Smooth muscle cell (in vitro differentiated cells): ENCODE data around the gene RETREG1. TPM values are rescaled to one million over a fixed set of nuclear protein-coding genes. Genes with fewer than 3 reads are reported as not detected.
A peak's percentile ranks its signal among the peaks of the same experiment; 100 is the strongest.

Experiments
- DNase-seq: peaks from one replicate; lab custom pipeline; 2025; ENCODE audit not compliant: unreplicated experiment; lab: John Stamatoyannopoulos, UW
- H2AFZ ChIP-seq: fragments of 200-600 bp; sonication (generic); 2 replicates; pipeline ENCODE4 v1.6.0; 2016; ENCODE audit warnings: antibody characterized with exemption, low read depth, mild to moderate bottlenecking
- H3F3A ChIP-seq: fragments of 200-600 bp; sonication (generic); 2 replicates; pipeline ENCODE4 v1.6.0; 2017; ENCODE audit warnings: antibody characterized with exemption, low read depth
- H3K27ac ChIP-seq: fragments of 200-600 bp; sonication (generic); 2 replicates; pipeline ENCODE4 v1.5.1; 2016; ENCODE audit warnings: low read depth, mild to moderate bottlenecking
- H3K27me3 ChIP-seq: fragments of 200-600 bp; sonication (generic); 2 replicates; pipeline ENCODE4 v1.6.1; 2016; ENCODE audit warnings: low read depth, mild to moderate bottlenecking
- H3K36me3 ChIP-seq: fragments of 200-600 bp; sonication (generic); 2 replicates; pipeline ENCODE4 v1.5.1; 2016; ENCODE audit warnings: low read depth
- H3K4me1 ChIP-seq: fragments of 200-600 bp; sonication (generic); 2 replicates; pipeline ENCODE4 v1.5.1; 2016; ENCODE audit warnings: low read depth
- H3K4me2 ChIP-seq: fragments of 200-600 bp; sonication (generic); 2 replicates; pipeline ENCODE4 v1.6.0; 2016; ENCODE audit warnings: mild to moderate bottlenecking
- H3K4me3 ChIP-seq: fragments of 200-600 bp; sonication (generic); 2 replicates; pipeline ENCODE4 v1.5.1; 2016; ENCODE audit warnings: mild to moderate bottlenecking
- H3K79me2 ChIP-seq: fragments of 200-600 bp; sonication (generic); 2 replicates; pipeline ENCODE4 v1.6.0; 2016; ENCODE audit warnings: low read depth, mild to moderate bottlenecking
- H3K9ac ChIP-seq: fragments of 200-600 bp; sonication (generic); 2 replicates; pipeline ENCODE4 v1.6.0; 2016; ENCODE audit warnings: low read depth
- H3K9me3 ChIP-seq: fragments of 200-600 bp; sonication (generic); replicated peaks from 2 replicates; pipeline ENCODE4 v1.5.1; 2016; ENCODE audit warnings: low read depth
- H4K20me1 ChIP-seq: fragments of 200-600 bp; sonication (generic); 2 replicates; pipeline ENCODE4 v1.6.0; 2016; ENCODE audit warnings: low read depth
- CTCF ChIP-seq: fragments of 200-600 bp; sonication (generic); IDR thresholded peaks from 2 replicates; pipeline ENCODE4 v1.5.1; 2017; ENCODE audit warnings: borderline replicate concordance, mild to moderate bottlenecking, antibody characterized with exemption; ENCODE audit not compliant: insufficient read depth, poor library complexity, severe bottlenecking
- WGBS: methylation state at CpG from one replicate; pipeline ENCODE4 v1.1.7; 2016; ENCODE audit warnings: low lambda C conversion rate; 5-methylcytosine and 5-hydroxymethylcytosine counted together
- polyA plus RNA-seq: library from polyadenylated mRNA; unstranded; fragments of >200 nt; fragmentation: Nextera tagmentation; extraction: Ambion mirVana; gene quantifications from 2 replicates; pipeline ENCODE4 v1.2.1, GENCODE V29; 2016
- total RNA-seq: library from RNA; depleted of rRNA; stranded (reverse); fragments of >200 nt; gene quantifications from 2 replicates; pipeline ENCODE4 v1.2.3, GENCODE V29; 2014

RETREG1 gene
- total and polyA plus RNA-seq, 2 experiments from 2014 or later, result 0.19 to 4.4 TPM

GRCh38 chr5:16500024-16500423 is 116.8 kb downstream of the RETREG1 start:
- H3F3A ChIP-seq, result no peaks in the 10 kb centered on the region
- no peaks in the 10 kb centered on the region for H3K27me3 ChIP-seq
- H3K9ac ChIP-seq, result no peak overlapping the region
- no peaks in the 10 kb centered on the region for H3K79me2 ChIP-seq
- no peaks in the 10 kb centered on the region for H3K36me3 ChIP-seq
- 92% methylated on average over 5 of the region's 5 CpGs for WGBS
- no peaks in the 10 kb centered on the region for H3K9me3 ChIP-seq
- no peak overlapping the region for H2AFZ ChIP-seq
- H3K4me3 ChIP-seq, result no peak overlapping the region
- no peaks in the 10 kb centered on the region for H3K4me1 ChIP-seq
- DNase-seq, result no peak
- no peaks in the 10 kb centered on the region for H4K20me1 ChIP-seq
- H3K4me2 ChIP-seq, result no peak overlapping the region
- no peak for TF ChIP-seq CTCF
- H3K27ac ChIP-seq, result no peak overlapping the region

GRCh38 chr5:16497546-16497945 is 119.3 kb downstream of the RETREG1 start:
- WGBS, result 80% methylated on average over 2 of the region's 2 CpGs
- H3F3A ChIP-seq, result no peaks in the 10 kb centered on the region

DNA sequence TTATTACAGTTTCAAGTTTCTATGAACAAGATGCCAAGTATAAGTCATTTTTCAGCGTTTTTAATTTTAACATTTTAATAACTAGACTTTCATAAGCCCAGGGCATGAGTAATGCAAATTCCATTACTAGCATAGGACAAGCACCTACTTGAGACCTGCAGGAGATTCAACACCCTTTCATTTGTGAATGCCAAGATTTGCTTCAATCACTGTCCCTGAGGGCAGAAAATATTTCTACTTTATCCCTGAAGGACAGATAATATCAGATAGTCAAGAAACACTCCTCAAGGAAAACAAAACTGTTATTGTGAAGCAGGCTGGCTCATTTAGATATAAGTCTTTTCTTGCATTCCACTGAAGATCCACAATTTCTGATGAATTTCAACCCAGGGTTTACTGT is 123.5 kb downstream of the RETREG1 start:
- H3K9ac ChIP-seq, result peak overlapping the region; percentile 76
- DNase-seq, result no peak
- peak overlapping the region; percentile 86 for H3K27ac ChIP-seq

More at GRCh38 chr5:16497546-16497945, 119.3 kb downstream of the RETREG1 start:
- Histone ChIP-seq H3K79me2 (no peaks in the 10 kb centered on the region), H3K4me3 (no peak overlapping the region), H2AFZ (no peak overlapping the region), H3K9ac (no peak overlapping the region), H3K27me3 (no peaks in the 10 kb centered on the region), H3K36me3 (no peaks in the 10 kb centered on the region), H3K9me3 (no peaks in the 10 kb centered on the region), H4K20me1 (no peaks in the 10 kb centered on the region), H3K27ac (no peak overlapping the region), H3K4me2 (no peak overlapping the region), H3K4me1 (no peaks in the 10 kb centered on the region)
- no peak for TF ChIP-seq CTCF
- no peak for DNase-seq

More for the DNA sequence above, 123.5 kb downstream of the RETREG1 start:
- Histone ChIP-seq H3K79me2 (no peaks in the 10 kb centered on the region), H3K4me3 (no peak overlapping the region), H3K27me3 (no peaks in the 10 kb centered on the region), H3K9me3 (no peaks in the 10 kb centered on the region), H4K20me1 (no peaks in the 10 kb centered on the region), H2AFZ (no peak overlapping the region), H3K4me1 (no peaks in the 10 kb centered on the region), H3K36me3 (no peaks in the 10 kb centered on the region), H3K4me2 (no peak overlapping the region), H3F3A (no peaks in the 10 kb centered on the region)
- no peak for TF ChIP-seq CTCF
- WGBS, result 75% methylated on average over 1 of the region's 1 CpG
